ENCODE results near the gene MAGEA2. TPM values are rescaled to one million over a fixed set of nuclear protein-coding genes. Genes with fewer than 3 reads are reported as not detected.
"Not testable (repeated sequence)": the region's sequence is repeated elsewhere in the genome, so short reads cannot be mapped to it uniquely, and the experiment has no call there.

The MAGEA2 gene
- total RNA-seq, 1 donor from 2014 or later, result not detected

DNA sequence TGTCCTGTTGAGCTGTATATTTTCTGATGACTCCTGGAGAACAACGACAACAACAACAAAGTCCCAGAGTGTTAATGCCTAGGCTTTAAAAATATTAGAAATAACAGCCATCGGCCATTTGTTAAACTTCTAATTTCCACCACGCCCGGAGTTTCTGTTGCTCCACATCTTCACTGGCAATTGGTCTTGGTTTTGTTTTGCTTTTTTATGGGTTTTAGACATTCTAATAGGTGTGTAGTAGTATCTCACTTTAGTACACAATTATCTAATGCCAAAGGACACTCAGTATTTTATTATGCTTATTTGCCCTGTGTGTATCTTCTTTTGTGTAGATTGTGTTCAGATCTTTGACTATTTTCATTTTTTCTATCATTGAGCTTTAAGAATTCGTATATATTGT is 15.1 kb downstream of the MAGEA2 start:
- no peak for TF ChIP-seq CTCF (IDR thresholded peaks at IDR 0.05)
- no peaks in the 10 kb centered on the region for H3K9me3 Mint-ChIP-seq (ENCODE audit: unreplicated experiment)
- no peaks in the 10 kb centered on the region for H3K4me1 Mint-ChIP-seq (ENCODE audit: unreplicated experiment)
- no peak overlapping the region for H3K27ac Mint-ChIP-seq (ENCODE audit: unreplicated experiment)
- no peak for DNase-seq (ENCODE audit: extremely low spot score, unreplicated experiment)
- H3K36me3 Mint-ChIP-seq (ENCODE audit: unreplicated experiment), result no peaks in the 10 kb centered on the region
- no peaks in the 10 kb centered on the region for H3K27me3 Mint-ChIP-seq (ENCODE audit: unreplicated experiment)
- no peak overlapping the region for H3K4me3 Mint-ChIP-seq (ENCODE audit: unreplicated experiment)

- peak; percentile 73 for DNase-seq (ENCODE audit: extremely low spot score, unreplicated experiment)
- not testable (repeated sequence) for H3K27ac Mint-ChIP-seq (ENCODE audit: unreplicated experiment); H3K4me1 Mint-ChIP-seq (ENCODE audit: unreplicated experiment); H3K27me3 Mint-ChIP-seq (ENCODE audit: unreplicated experiment); H3K4me3 Mint-ChIP-seq (ENCODE audit: unreplicated experiment); H3K9me3 Mint-ChIP-seq (ENCODE audit: unreplicated experiment); H3K36me3 Mint-ChIP-seq (ENCODE audit: unreplicated experiment)
Observed at GRCh38 chrX:152736528-152736927, 17.1 kb downstream of the MAGEA2 start.

DNA sequence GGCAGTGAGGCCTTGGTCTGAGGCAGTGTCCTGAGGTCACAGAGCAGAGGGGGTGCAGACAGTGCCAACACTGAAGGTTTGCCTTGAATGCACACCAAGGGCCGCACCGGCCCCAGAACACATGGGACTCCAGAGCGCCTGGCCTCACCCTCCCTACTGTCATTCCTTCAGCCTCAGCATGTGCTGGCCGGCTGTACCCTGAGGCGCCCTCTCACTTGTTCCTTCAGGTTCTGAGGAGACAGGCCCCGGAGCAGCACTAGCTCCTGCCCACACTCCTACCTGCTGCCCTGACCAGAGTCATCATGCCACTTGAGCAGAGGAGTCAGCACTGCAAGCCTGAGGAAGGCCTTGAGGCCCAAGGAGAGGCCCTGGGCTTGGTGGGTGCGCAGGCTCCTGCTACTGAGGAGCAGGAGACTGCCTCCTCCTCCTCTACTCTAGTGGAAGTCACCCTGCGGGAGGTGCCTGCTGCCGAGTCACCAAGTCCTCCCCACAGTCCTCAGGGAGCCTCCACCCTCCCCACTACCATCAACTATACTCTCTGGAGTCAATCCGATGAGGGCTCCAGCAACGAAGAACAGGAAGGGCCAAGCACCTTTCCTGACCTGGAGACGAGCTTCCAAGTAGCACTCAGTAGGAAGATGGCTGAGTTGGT is 17.7 kb downstream of the MAGEA2 start:
- Mint-ChIP-seq H3K36me3 (ENCODE audit: unreplicated experiment) (no peaks in the 10 kb centered on the region), H3K4me1 (ENCODE audit: unreplicated experiment) (no peaks in the 10 kb centered on the region), H3K4me3 (ENCODE audit: unreplicated experiment) (no peak overlapping the region), H3K9me3 (ENCODE audit: unreplicated experiment) (peaks cover 3% of the 10 kb centered on the region), H3K27ac (ENCODE audit: unreplicated experiment) (no peak overlapping the region), H3K27me3 (ENCODE audit: unreplicated experiment) (no peaks in the 10 kb centered on the region)
- peak; percentile 64 for DNase-seq (ENCODE audit: extremely low spot score, unreplicated experiment)
- TF ChIP-seq CTCF (IDR thresholded peaks at IDR 0.05), result no peak

DNA sequence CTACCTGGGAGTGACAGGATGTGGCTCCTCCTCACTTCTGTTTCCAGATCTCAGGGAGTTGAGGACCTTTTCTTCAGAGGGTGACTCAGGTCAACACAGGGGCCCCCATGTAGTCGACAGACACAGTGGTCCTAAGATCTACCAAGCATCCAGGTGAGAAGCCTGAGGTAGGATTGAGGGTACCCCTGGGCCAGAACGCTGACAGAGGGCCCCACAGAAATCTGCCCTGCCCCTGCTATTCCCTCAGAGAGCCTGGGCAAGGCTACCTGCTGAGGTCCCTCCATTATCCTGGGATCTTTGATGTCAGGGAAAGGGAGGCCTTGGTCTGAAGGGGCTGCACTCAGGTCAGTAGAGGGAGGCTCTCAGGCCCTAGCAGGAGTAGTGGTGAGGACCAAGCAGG is 18.5 kb downstream of the MAGEA2 start:
- Mint-ChIP-seq H3K36me3 (ENCODE audit: unreplicated experiment) (no peaks in the 10 kb centered on the region), H3K27ac (ENCODE audit: unreplicated experiment) (no peak overlapping the region), H3K4me1 (ENCODE audit: unreplicated experiment) (no peaks in the 10 kb centered on the region), H3K27me3 (ENCODE audit: unreplicated experiment) (no peaks in the 10 kb centered on the region), H3K9me3 (ENCODE audit: unreplicated experiment) (peaks cover 8% of the 10 kb centered on the region), H3K4me3 (ENCODE audit: unreplicated experiment) (no peak overlapping the region)
- TF ChIP-seq CTCF (IDR thresholded peaks at IDR 0.05), result no peak
- DNase-seq (ENCODE audit: extremely low spot score, unreplicated experiment), result peak; percentile 64

GRCh38 chrX:152734143-152734858 is 19.3 kb downstream of the MAGEA2 start:
- H3K27ac Mint-ChIP-seq (ENCODE audit: unreplicated experiment); H3K27me3 Mint-ChIP-seq (ENCODE audit: unreplicated experiment); H3K4me1 Mint-ChIP-seq (ENCODE audit: unreplicated experiment); H3K4me3 Mint-ChIP-seq (ENCODE audit: unreplicated experiment); H3K36me3 Mint-ChIP-seq (ENCODE audit: unreplicated experiment): not testable (repeated sequence)
- DNase-seq (ENCODE audit: extremely low spot score, unreplicated experiment), result peak; percentile 75
- H3K9me3 Mint-ChIP-seq (ENCODE audit: unreplicated experiment), result peaks cover 10% of the 10 kb centered on the region

- no peak for TF ChIP-seq CTCF (IDR thresholded peaks at IDR 0.05)
- peak; percentile 67 for DNase-seq (ENCODE audit: extremely low spot score, unreplicated experiment)
- Mint-ChIP-seq H3K27me3 (ENCODE audit: unreplicated experiment) (no peaks in the 10 kb centered on the region), H3K4me1 (ENCODE audit: unreplicated experiment) (no peaks in the 10 kb centered on the region), H3K9me3 (ENCODE audit: unreplicated experiment) (peaks cover 10% of the 10 kb centered on the region), H3K27ac (ENCODE audit: unreplicated experiment) (no peak within 1 kb of the TSS), H3K36me3 (ENCODE audit: unreplicated experiment) (no peaks in the 10 kb centered on the region), H3K4me3 (ENCODE audit: unreplicated experiment) (no peak within 1 kb of the TSS)
Observed at GRCh38 chrX:152733261-152733975, 20.2 kb downstream of the MAGEA2 start, which contains the start of the genes CSAG1 and MAGEA12. CSAG1 (minus strand) TSS chrX:152733721; CDS start chrX:152732460, 1,261 bp downstream. MAGEA12 (plus strand) TSS chrX:152733757; CDS start chrX:152736162, 2,405 bp downstream.

Measured in osteocyte (in vitro differentiated cells).